ENCODE measurements around the gene PSME2.

Gene PSME2

GRCh38 chr14:24177041-24177825 is 30.8 kb upstream of the PSME2 start:
- no peaks in the 10 kb centered on the region for H3K27me3 ChIP-seq
- no peak for DNase-seq
- TF ChIP-seq CTCF (IDR thresholded peaks at IDR 0.05; ENCODE audit: low read depth, low read length): no peak
- H3K9me3 ChIP-seq: no peaks in the 10 kb centered on the region
- no peaks in the 10 kb centered on the region for H3K4me1 ChIP-seq
- H3K36me3 ChIP-seq: peaks cover 45% of the 10 kb centered on the region
- no peak overlapping the region for H3K4me3 ChIP-seq (ENCODE audit: low read depth, low read length)

- Histone ChIP-seq H3K9me3 (no peaks in the 10 kb centered on the region), H3K4me1 (no peaks in the 10 kb centered on the region), H3K27me3 (no peaks in the 10 kb centered on the region), H3K4me3 (ENCODE audit: low read depth, low read length) (no peak overlapping the region), H3K36me3 (peaks cover 39% of the 10 kb centered on the region)
- DNase-seq: no peak
- no peak for TF ChIP-seq CTCF (IDR thresholded peaks at IDR 0.05; ENCODE audit: low read depth, low read length)
These were observed 30.2 kb upstream of the PSME2 start for GRCh38 chr14:24176599-24176998.

GRCh38 chr14:24172871-24173281 is 26.5 kb upstream of the PSME2 start:
- no peak for TF ChIP-seq CTCF (IDR thresholded peaks at IDR 0.05; ENCODE audit: low read depth, low read length)
- Histone ChIP-seq H3K4me3 (ENCODE audit: low read depth, low read length) (no peak overlapping the region), H3K27me3 (no peaks in the 10 kb centered on the region), H3K36me3 (peaks cover 4% of the 10 kb centered on the region), H3K9me3 (no peaks in the 10 kb centered on the region), H3K4me1 (no peaks in the 10 kb centered on the region)
- DNase-seq: no peak

- Histone ChIP-seq H3K27me3 (no peaks in the 10 kb centered on the region), H3K4me3 (ENCODE audit: low read depth, low read length) (peak overlapping the region; percentile 62), H3K9me3 (no peaks in the 10 kb centered on the region), H3K4me1 (no peaks in the 10 kb centered on the region), H3K36me3 (peaks cover 4% of the 10 kb centered on the region)
- DNase-seq: no peak
- TF ChIP-seq CTCF (IDR thresholded peaks at IDR 0.05; ENCODE audit: low read depth, low read length): no peak
These were observed 26.0 kb upstream of the PSME2 start for GRCh38 chr14:24172261-24172860.

GRCh38 chr14:24171422-24172260 is 25.2 kb upstream of the PSME2 start, which contains the start of gene REC8:
Gene REC8 (plus strand): TSS chr14:24172080. CDS start chr14:24172553, 473 bp downstream.
- no peak for TF ChIP-seq CTCF (IDR thresholded peaks at IDR 0.05; ENCODE audit: low read depth, low read length)
- Histone ChIP-seq H3K36me3 (no peaks in the 10 kb centered on the region; the same call in none of the 2 replicates), H3K9me3 (no peaks in the 10 kb centered on the region), H3K4me3 (ENCODE audit: low read depth, low read length) (peak within 1 kb of the TSS; percentile 62), H3K27me3 (no peaks in the 10 kb centered on the region), H3K4me1 (no peaks in the 10 kb centered on the region)
- peak; percentile 94 for DNase-seq
